Activated CD8-positive, alpha-beta T cell treated with anti-CD3 and anti-CD28 coated beads, Interleukin-2, amount 10 ng/mL, durations not matched to agents 7 days and 5 days (primary cell): Measurements from ENCODE around the gene ACSBG1. TPM values are rescaled to one million over a fixed set of nuclear protein-coding genes. Genes with fewer than 3 reads are reported as not detected.

Experiments
- ATAC-seq: fragments of 150-1000 bp; cut with Tn5 transposase; one replicate; pipeline ENCODE4 v1.10.0; 2021; ENCODE audit warnings: moderate library complexity
- CTCF ChIA-PET: fragments of 350-600 bp; sonication (Branson Sonifier 250); formaldehyde crosslinking; loops from one replicate; lab custom pipeline; 2021; ENCODE audit warnings: antibody characterized with exemption; lab: Charles Lee
- POLR2A ChIA-PET: fragments of 350-600 bp; sonication (Branson Sonifier 250); formaldehyde crosslinking; loops from one replicate; lab custom pipeline; 2021; ENCODE audit warnings: antibody characterized with exemption; lab: Charles Lee
- DNase-seq: peaks from one replicate; pipeline ENCODE4 v3.0.0-alpha.2; 2020
- H3K27ac Mint-ChIP-seq: one replicate; pipeline ENCODE4 v1.8.0; 2021; ENCODE audit warnings: mild to moderate bottlenecking, mixed read lengths
- H3K27me3 Mint-ChIP-seq: one replicate; pipeline ENCODE4 v1.8.0; 2021; ENCODE audit warnings: low read depth, mixed read lengths
- H3K36me3 Mint-ChIP-seq: one replicate; pipeline ENCODE4 v1.8.0; 2021; ENCODE audit warnings: low read depth, mixed read lengths
- H3K4me1 Mint-ChIP-seq: one replicate; pipeline ENCODE4 v1.8.0; 2021; ENCODE audit warnings: low read depth, mixed read lengths
- H3K4me3 Mint-ChIP-seq: one replicate; pipeline ENCODE4 v1.8.0; 2021; ENCODE audit warnings: mild to moderate bottlenecking, mixed read lengths
- H3K9me3 Mint-ChIP-seq: one replicate; pipeline ENCODE4 v1.8.0; 2022; ENCODE audit warnings: mixed read lengths; ENCODE audit not compliant: insufficient read depth
- total RNA-seq, 2 experiments: library from RNA; stranded (reverse); gene quantifications; one replicate each; pipeline ENCODE4 v1.2.3, GENCODE V29; 2021

The ACSBG1 gene
- total RNA-seq, 2 experiments from 2014 or later: 0.66 to 0.81 TPM

GRCh38 chr15:78236491-78236890, 2.1 kb upstream of the ACSBG1 start:
- no peak for DNase-seq
- H3K27ac Mint-ChIP-seq: no peak overlapping the region
- peaks cover 31% of the 10 kb centered on the region for H3K4me1 Mint-ChIP-seq
- ATAC-seq: no peak
- no peaks in the 10 kb centered on the region for H3K36me3 Mint-ChIP-seq
- CTCF ChIA-PET: no interaction called here
- POLR2A ChIA-PET: no interaction called here
- H3K4me3 Mint-ChIP-seq: no peak overlapping the region
- no peaks in the 10 kb centered on the region for H3K9me3 Mint-ChIP-seq
- peaks cover 2% of the 10 kb centered on the region for H3K27me3 Mint-ChIP-seq

- H3K27me3 Mint-ChIP-seq: peaks cover 2% of the 10 kb centered on the region
- no peak overlapping the region for H3K4me3 Mint-ChIP-seq
- no peaks in the 10 kb centered on the region for H3K36me3 Mint-ChIP-seq
- POLR2A ChIA-PET: interaction anchor here (0.5 kb wide), 1 partner anchor 88 kb away, joined by 7 read pairs; no protein-coding TSS in a partner anchor
- DNase-seq: no peak
- peaks cover 25% of the 10 kb centered on the region for H3K4me1 Mint-ChIP-seq
- CTCF ChIA-PET: interaction anchor here (1.3 to 2.6 kb wide), 3 partner anchors 38 to 125 kb away, joined by 5 to 9 read pairs (median 5); no protein-coding TSS in a partner anchor
- H3K27ac Mint-ChIP-seq: no peak overlapping the region
- no peaks in the 10 kb centered on the region for H3K9me3 Mint-ChIP-seq
- ATAC-seq: no peak
These were observed 869 bp downstream of the ACSBG1 start for GRCh38 chr15:78233496-78233895.

GRCh38 chr15:78232951-78233350, 1.4 kb downstream of the ACSBG1 start:
- POLR2A ChIA-PET: interaction anchor here (0.5 kb wide), 1 partner anchor 87 kb away, joined by 7 read pairs; no protein-coding TSS in a partner anchor
- no peak for DNase-seq
- H3K27ac Mint-ChIP-seq: no peak overlapping the region
- H3K27me3 Mint-ChIP-seq: peaks cover 2% of the 10 kb centered on the region
- H3K4me1 Mint-ChIP-seq: peaks cover 25% of the 10 kb centered on the region
- ATAC-seq: no peak
- H3K4me3 Mint-ChIP-seq: no peak overlapping the region
- no peaks in the 10 kb centered on the region for H3K9me3 Mint-ChIP-seq
- CTCF ChIA-PET: no interaction called here
- H3K36me3 Mint-ChIP-seq: no peaks in the 10 kb centered on the region

- no peaks in the 10 kb centered on the region for H3K36me3 Mint-ChIP-seq
- CTCF ChIA-PET: interaction anchor here (1.1 kb wide), 1 partner anchor 34 kb away, joined by 4 read pairs; no protein-coding TSS in a partner anchor
- peaks cover 18% of the 10 kb centered on the region for H3K4me1 Mint-ChIP-seq
- no peak overlapping the region for H3K4me3 Mint-ChIP-seq
- ATAC-seq (no peak), DNase-seq (no peak)
- H3K27me3 Mint-ChIP-seq: no peaks in the 10 kb centered on the region
- no peaks in the 10 kb centered on the region for H3K9me3 Mint-ChIP-seq
- no peak overlapping the region for H3K27ac Mint-ChIP-seq
- POLR2A ChIA-PET: no interaction called here
These were observed 4.6 kb downstream of the ACSBG1 start for GRCh38 chr15:78229431-78230406.

- CTCF ChIA-PET: interaction anchor here (0.6 to 4.8 kb wide), 3 partner anchors 12 to 1194 kb away, joined by 3 to 25 read pairs (median 9); no protein-coding TSS in a partner anchor
- H3K36me3 Mint-ChIP-seq: no peaks in the 10 kb centered on the region
- H3K9me3 Mint-ChIP-seq: no peaks in the 10 kb centered on the region
- ATAC-seq (no peak), DNase-seq (no peak)
- H3K4me1 Mint-ChIP-seq: peaks cover 6% of the 10 kb centered on the region
- no peak overlapping the region for H3K27ac Mint-ChIP-seq
- H3K27me3 Mint-ChIP-seq: no peaks in the 10 kb centered on the region
- POLR2A ChIA-PET: no interaction called here
- H3K4me3 Mint-ChIP-seq: no peak overlapping the region
These were observed 5.9 kb downstream of the ACSBG1 start for GRCh38 chr15:78228356-78228996.

- Mint-ChIP-seq H3K27me3 (peaks cover 4% of the 10 kb centered on the region), H3K4me3 (no peak overlapping the region), H3K36me3 (no peaks in the 10 kb centered on the region), H3K27ac (no peak overlapping the region), H3K4me1 (peaks cover 5% of the 10 kb centered on the region), H3K9me3 (no peaks in the 10 kb centered on the region)
- ChIA-PET CTCF (interaction anchor here (3.3 to 4.8 kb wide), 2 partner anchors 14 to 30 kb away, joined by 19 to 25 read pairs; no protein-coding TSS in a partner anchor), POLR2A (no interaction called here)
- ATAC-seq (no peak), DNase-seq (no peak)
These were observed 8.4 kb downstream of the ACSBG1 start for GRCh38 chr15:78225783-78226541.

- no peak overlapping the region for H3K27ac Mint-ChIP-seq
- H3K36me3 Mint-ChIP-seq: no peaks in the 10 kb centered on the region
- DNase-seq (no peak), ATAC-seq (no peak)
- no peaks in the 10 kb centered on the region for H3K9me3 Mint-ChIP-seq
- ChIA-PET CTCF (interaction anchor here (1.1 to 3.3 kb wide), 2 partner anchors 19 to 28 kb away, joined by 4 to 19 read pairs; no protein-coding TSS in a partner anchor), POLR2A (no interaction called here)
- H3K4me1 Mint-ChIP-seq: peaks cover 5% of the 10 kb centered on the region
- H3K27me3 Mint-ChIP-seq: peaks cover 5% of the 10 kb centered on the region
- no peak overlapping the region for H3K4me3 Mint-ChIP-seq
These were observed 10.3 kb downstream of the ACSBG1 start for GRCh38 chr15:78224023-78224411.

GRCh38 chr15:78223396-78224022, 10.9 kb downstream of the ACSBG1 start:
- H3K27me3 Mint-ChIP-seq: peaks cover 5% of the 10 kb centered on the region
- DNase-seq (no peak), ATAC-seq (no peak)
- POLR2A ChIA-PET: no interaction called here
- H3K27ac Mint-ChIP-seq: no peak overlapping the region
- no peaks in the 10 kb centered on the region for H3K9me3 Mint-ChIP-seq
- H3K4me1 Mint-ChIP-seq: peaks cover 5% of the 10 kb centered on the region
- CTCF ChIA-PET: interaction anchor here (0.7 to 3.3 kb wide), 3 partner anchors 17 to 46 kb away, joined by 3 to 19 read pairs (median 4); no protein-coding TSS in a partner anchor
- H3K4me3 Mint-ChIP-seq: no peak overlapping the region
- no peaks in the 10 kb centered on the region for H3K36me3 Mint-ChIP-seq

GRCh38 chr15:78222745-78223395, 11.5 kb downstream of the ACSBG1 start:
- H3K27ac Mint-ChIP-seq: no peak overlapping the region
- no peaks in the 10 kb centered on the region for H3K36me3 Mint-ChIP-seq
- ATAC-seq (no peak), DNase-seq (no peak)
- H3K9me3 Mint-ChIP-seq: no peaks in the 10 kb centered on the region
- ChIA-PET POLR2A (no interaction called here), CTCF (interaction anchor here (0.7 to 3.3 kb wide), 3 partner anchors 18 to 45 kb away, joined by 3 to 19 read pairs (median 4); no protein-coding TSS in a partner anchor)
- H3K4me3 Mint-ChIP-seq: no peak overlapping the region
- peaks cover 5% of the 10 kb centered on the region for H3K27me3 Mint-ChIP-seq
- H3K4me1 Mint-ChIP-seq: peaks cover 5% of the 10 kb centered on the region

- ATAC-seq (no peak), DNase-seq (no peak)
- no peak overlapping the region for H3K4me3 Mint-ChIP-seq
- H3K4me1 Mint-ChIP-seq: peaks cover 3% of the 10 kb centered on the region
- no peaks in the 10 kb centered on the region for H3K36me3 Mint-ChIP-seq
- H3K27ac Mint-ChIP-seq: no peak overlapping the region
- ChIA-PET CTCF (no interaction called here), POLR2A (no interaction called here)
- H3K27me3 Mint-ChIP-seq: peaks cover 8% of the 10 kb centered on the region
- H3K9me3 Mint-ChIP-seq: no peaks in the 10 kb centered on the region
These were observed 13.7 kb downstream of the ACSBG1 start for GRCh38 chr15:78220713-78221112.
